Measurements from ENCODE around the gene NUAK2.

Gene NUAK2

GRCh38 chr1:205346956-205347574 lies 25.5 kb upstream of the NUAK2 start:
- H3K4me3 ChIP-seq (ENCODE audit: low read length): no peak overlapping the region
- peak; percentile 51 for DNase-seq (ENCODE audit: low read depth)
- no peak for TF ChIP-seq CTCF (conservative IDR thresholded peaks at IDR 0.05; ENCODE audit: low read depth, low read length)

GRCh38 chr1:205345761-205346160 lies 24.2 kb upstream of the NUAK2 start:
- H3K4me3 ChIP-seq (ENCODE audit: low read length): no peak overlapping the region
- no peak for TF ChIP-seq CTCF (conservative IDR thresholded peaks at IDR 0.05; ENCODE audit: low read depth, low read length)
- DNase-seq (ENCODE audit: low read depth): no peak

GRCh38 chr1:205344066-205344928 lies 22.8 kb upstream of the NUAK2 start:
- DNase-seq (ENCODE audit: low read depth): no peak
- no peak for TF ChIP-seq CTCF (conservative IDR thresholded peaks at IDR 0.05; ENCODE audit: low read depth, low read length)
- H3K4me3 ChIP-seq (ENCODE audit: low read length): peak overlapping the region; percentile 48

GRCh38 chr1:205343431-205344065 lies 22.0 kb upstream of the NUAK2 start:
- TF ChIP-seq CTCF (conservative IDR thresholded peaks at IDR 0.05; ENCODE audit: low read depth, low read length): peak; percentile 45
- H3K4me3 ChIP-seq (ENCODE audit: low read length): peak overlapping the region; percentile 48
- no peak for DNase-seq (ENCODE audit: low read depth)

- no peak for TF ChIP-seq CTCF (conservative IDR thresholded peaks at IDR 0.05; ENCODE audit: low read depth, low read length)
- no peak overlapping the region for H3K4me3 ChIP-seq (ENCODE audit: low read length)
- no peak for DNase-seq (ENCODE audit: low read depth)
Observed at GRCh38 chr1:205342986-205343385, 21.4 kb upstream of the NUAK2 start.

GRCh38 chr1:205340676-205341075 lies 19.1 kb upstream of the NUAK2 start:
- no peak overlapping the region for H3K4me3 ChIP-seq (ENCODE audit: low read length)
- no peak for TF ChIP-seq CTCF (conservative IDR thresholded peaks at IDR 0.05; ENCODE audit: low read depth, low read length)
- no peak for DNase-seq (ENCODE audit: low read depth)
